H9 (cell line): ENCODE results near the gene ENTREP3. TPM values are rescaled to one million over a fixed set of nuclear protein-coding genes. Genes with fewer than 3 reads are reported as not detected.

ENCODE experiments used
- DNase-seq: peaks from one replicate; pipeline ENCODE4 v3.0.0-alpha.2; 2017
- H2AFZ ChIP-seq: one replicate; pipeline ENCODE4 v1.6.1; 2013; ENCODE audit warnings: mild to moderate bottlenecking, low read length, control low read depth, moderate library complexity
- H2AK5ac ChIP-seq: 2 replicates; pipeline ENCODE4 v1.6.1; 2013; ENCODE audit warnings: low read length, control low read depth, mixed read lengths; ENCODE audit not compliant: insufficient read length
- H2BK120ac ChIP-seq: one replicate; pipeline ENCODE4 v1.6.1; 2013; ENCODE audit warnings: low read depth, mild to moderate bottlenecking, low read length, control low read depth, inconsistent platforms; ENCODE audit not compliant: poor library complexity, severe bottlenecking
- H2BK12ac ChIP-seq: 2 replicates; pipeline ENCODE4 v1.6.1; 2013; ENCODE audit warnings: low read length, control low read depth, mixed read lengths, low read depth; ENCODE audit not compliant: insufficient read length
- H2BK15ac ChIP-seq: 2 replicates; pipeline ENCODE4 v1.6.1; 2013; ENCODE audit warnings: low read depth, low read length, control low read depth
- H2BK20ac ChIP-seq: one replicate; pipeline ENCODE4 v1.6.1; 2013; ENCODE audit warnings: low read depth, mild to moderate bottlenecking, low read length, control low read depth, inconsistent platforms; ENCODE audit not compliant: poor library complexity, severe bottlenecking
- H2BK5ac ChIP-seq: 2 replicates; pipeline ENCODE4 v1.6.1; 2013; ENCODE audit warnings: low read length, control low read depth, mixed read lengths; ENCODE audit not compliant: insufficient read length
- H3K14ac ChIP-seq: 2 replicates; pipeline ENCODE4 v1.6.1; 2013; ENCODE audit warnings: low read length, control low read depth; ENCODE audit not compliant: insufficient read depth
- H3K18ac ChIP-seq: 2 replicates; pipeline ENCODE4 v1.6.1; 2013; ENCODE audit warnings: low read depth, mild to moderate bottlenecking, mixed read lengths, low read length, control low read depth; ENCODE audit not compliant: insufficient read length
- H3K23ac ChIP-seq: 2 replicates; pipeline ENCODE4 v1.6.1; 2013; ENCODE audit warnings: low read length, control low read depth, mixed read lengths, low read depth; ENCODE audit not compliant: insufficient read length
- H3K23me2 ChIP-seq: 2 replicates; pipeline ENCODE4 v1.6.1; 2013; ENCODE audit warnings: low read depth, mild to moderate bottlenecking, mixed read lengths, low read length, control low read depth; ENCODE audit not compliant: insufficient read length, poor library complexity, severe bottlenecking
- H3K27ac ChIP-seq: 2 replicates; pipeline ENCODE4 v1.5.1; 2013; ENCODE audit warnings: low read length, control low read depth, mixed read lengths, low read depth; ENCODE audit not compliant: insufficient read length
- H3K27me3 ChIP-seq: 2 replicates; pipeline ENCODE4 v1.6.1; 2013; ENCODE audit warnings: low read length, control low read depth, inconsistent platforms; ENCODE audit not compliant: insufficient read depth
- H3K4ac ChIP-seq: 2 replicates; pipeline ENCODE4 v1.6.1; 2013; ENCODE audit warnings: low read depth, mild to moderate bottlenecking, control low read depth, inconsistent platforms, low read length, moderate library complexity
- H3K4me1 ChIP-seq: 2 replicates; pipeline ENCODE4 v1.6.1; 2013; ENCODE audit warnings: low read length, control low read depth, inconsistent platforms; ENCODE audit not compliant: insufficient read depth
- H3K4me2 ChIP-seq: 2 replicates; pipeline ENCODE4 v1.6.1; 2013; ENCODE audit warnings: low read length, control low read depth, mixed read lengths; ENCODE audit not compliant: insufficient read length, insufficient read depth
- H3K56ac ChIP-seq: 2 replicates; pipeline ENCODE4 v1.6.1; 2013; ENCODE audit warnings: low read depth, mild to moderate bottlenecking, mixed read lengths, low read length, control low read depth; ENCODE audit not compliant: insufficient read length
- H3K79me1 ChIP-seq: 2 replicates; pipeline ENCODE4 v1.6.1; 2013; ENCODE audit warnings: low read depth, mild to moderate bottlenecking, moderate library complexity, low read length, control low read depth, inconsistent platforms; ENCODE audit not compliant: insufficient read depth, poor library complexity, severe bottlenecking
- H3K79me2 ChIP-seq: 2 replicates; pipeline ENCODE4 v1.6.1; 2013; ENCODE audit warnings: low read length, control low read depth, inconsistent platforms; ENCODE audit not compliant: insufficient read depth
- H3K9ac ChIP-seq: 2 replicates; pipeline ENCODE4 v1.6.1; 2013; ENCODE audit warnings: low read length, control low read depth, mixed read lengths; ENCODE audit not compliant: insufficient read length; ENCODE audit errors: extremely low read depth
- H3K9me3 ChIP-seq: one replicate; pipeline ENCODE4 v1.6.1; 2013; ENCODE audit warnings: low read depth, low read length, inconsistent platforms; ENCODE audit not compliant: control insufficient read depth
- H3T11ph ChIP-seq: one replicate; pipeline ENCODE4 v1.6.1; 2013; ENCODE audit warnings: mild to moderate bottlenecking, low read length, control low read depth, inconsistent platforms
- H4K20me1 ChIP-seq: one replicate; pipeline ENCODE4 v1.6.1; 2013; ENCODE audit not compliant: control insufficient read depth, insufficient read length, insufficient read depth
- H4K5ac ChIP-seq: 2 replicates; pipeline ENCODE4 v1.6.1; 2013; ENCODE audit warnings: low read depth, mild to moderate bottlenecking, mixed read lengths, low read length, control low read depth; ENCODE audit not compliant: insufficient read length
- H4K8ac ChIP-seq: replicated peaks from 2 replicates; pipeline ENCODE4 v1.6.1; 2013; ENCODE audit warnings: low read length, control low read depth, mixed read lengths, low read depth; ENCODE audit not compliant: insufficient read length
- H4K91ac ChIP-seq: 2 replicates; pipeline ENCODE4 v1.6.1; 2013; ENCODE audit warnings: low read depth, mild to moderate bottlenecking, moderate library complexity, mixed read lengths, low read length, control low read depth; ENCODE audit not compliant: insufficient read length
- H3K27ac Mint-ChIP-seq, 3 experiments: 2 replicates in 2 of 3; 3 replicates in 1 of 3; pipeline ENCODE4 v1.8.0; 2020 to 2021; ENCODE audit warnings: mixed read lengths in 3 of 3, mild to moderate bottlenecking in 1 of 3, moderate library complexity in 1 of 3
- H3K27me3 Mint-ChIP-seq: 2 replicates; pipeline ENCODE4 v1.8.0; 2021; ENCODE audit warnings: low read depth, mild to moderate bottlenecking, moderate library complexity, mixed read lengths
- H3K36me3 Mint-ChIP-seq, 3 experiments: 2 replicates in 2 of 3; 3 replicates in 1 of 3; pipeline ENCODE4 v1.8.0; 2020 to 2021; ENCODE audit warnings: low read depth in 3 of 3, mixed read lengths in 3 of 3; ENCODE audit not compliant: insufficient read depth in 1 of 3
- H3K4me1 Mint-ChIP-seq, 2 experiments: 2 replicates each; pipeline ENCODE4 v1.8.0; 2020; ENCODE audit warnings: mixed read lengths in 2 of 2
- H3K4me3 Mint-ChIP-seq, 2 experiments: 2 replicates in 1 of 2; 3 replicates in 1 of 2; pipeline ENCODE4 v1.8.0; 2020 to 2021; ENCODE audit warnings: mild to moderate bottlenecking in 2 of 2, mixed read lengths in 2 of 2, moderate library complexity in 1 of 2
- H3K9me3 Mint-ChIP-seq, 2 experiments: 2 replicates in 1 of 2; 3 replicates in 1 of 2; pipeline ENCODE4 v1.8.0; 2020; ENCODE audit warnings: mild to moderate bottlenecking in 2 of 2, mixed read lengths in 2 of 2, moderate library complexity in 1 of 2
- WGBS: extraction: QIAGEN DNeasy Blood & Tissue Kit; methylation state at CpG from one replicate; pipeline ENCODE4 v1.1.7; 2013; ENCODE audit warnings: missing lambda C conversion rate, low lambda C conversion rate, mixed read lengths; ENCODE audit not compliant: insufficient read length; ENCODE audit errors: extremely low coverage; 5-methylcytosine and 5-hydroxymethylcytosine counted together
- total RNA-seq: library from RNA; stranded (reverse); gene quantifications from 2 replicates; pipeline ENCODE4 v1.2.1, GENCODE V29; 2021
- TF ChIP-seq, protein P1 (sequence below): fragments of 200-600 bp; sonication (generic); conservative IDR thresholded peaks from 3 replicates; pipeline ENCODE4 v1.8.0; 2021; ENCODE audit warnings: antibody characterized with exemption, mild to moderate bottlenecking

Gene ENTREP3
- total RNA-seq, 1 experiment from 2014 or later: 41.0 TPM

DNA sequence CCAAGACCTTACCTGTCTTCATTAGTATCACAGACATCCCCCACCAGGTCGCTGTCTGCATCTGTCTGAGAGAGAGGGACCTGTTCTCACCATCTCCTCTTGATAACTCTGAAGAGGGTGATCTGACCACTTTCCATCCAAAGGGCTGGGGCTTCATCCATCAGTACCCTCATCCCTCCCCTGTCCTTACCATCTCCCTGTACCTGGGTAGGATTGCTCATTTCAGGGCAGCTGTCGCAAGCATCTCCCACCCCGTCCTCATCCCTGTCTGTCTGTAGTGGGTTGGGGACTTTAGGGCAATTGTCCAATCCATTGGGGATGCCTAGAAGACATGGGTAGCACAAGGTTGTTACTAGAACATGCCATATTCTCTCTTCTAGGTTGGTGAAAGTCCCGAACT, 55.5 kb downstream of the ENTREP3 start:
- H3K4me1 Mint-ChIP-seq: peaks cover 16 to 30% of the 10 kb centered on the region in 2 experiments
- H2BK12ac ChIP-seq: no peak overlapping the region
- no peaks in the 10 kb centered on the region for H3K27me3 ChIP-seq
- H2AK5ac ChIP-seq: no peak overlapping the region
- no peak overlapping the region for H3K9ac ChIP-seq
- no peak overlapping the region for H2BK15ac ChIP-seq
- H3K23me2 ChIP-seq: peaks cover 15% of the 10 kb centered on the region
- H3K79me2 ChIP-seq: peaks cover 13% of the 10 kb centered on the region; the same call in 1 of the 2 replicates
- no peak overlapping the region for H4K5ac ChIP-seq
- no peaks in the 10 kb centered on the region for H3K9me3 ChIP-seq
- H3K27ac ChIP-seq: no peak overlapping the region
- peaks cover 0 to 4% of the 10 kb centered on the region in 2 experiments; a peak in 2 of 5 replicates for H3K9me3 Mint-ChIP-seq
- no peak overlapping the region for H3K4me2 ChIP-seq
- no CpG with 5 or more reads among the region's 4 CpGs for WGBS
- H3K36me3 Mint-ChIP-seq: peaks cover 67 to 95% (median 89%) of the 10 kb centered on the region in 3 experiments
- no peak overlapping the region for H3K56ac ChIP-seq
- H3K4me3 Mint-ChIP-seq: no peak overlapping the region; a peak in 1 of 5 replicates
- H4K8ac ChIP-seq: no peak overlapping the region
- peaks cover 2% of the 10 kb centered on the region; the same call in 1 of the 2 replicates for H3K27me3 Mint-ChIP-seq
- H3K14ac ChIP-seq: no peak overlapping the region
- H3K18ac ChIP-seq: no peak overlapping the region
- H2BK5ac ChIP-seq: no peak overlapping the region
- peaks cover 7% of the 10 kb centered on the region for H3K4me1 ChIP-seq
- H2BK120ac ChIP-seq: no peak overlapping the region
- no peak overlapping the region for H4K91ac ChIP-seq
- no peak overlapping the region for H3K4ac ChIP-seq
- H2AFZ ChIP-seq: no peak overlapping the region
- H4K20me1 ChIP-seq: peaks cover 5% of the 10 kb centered on the region
- no peak for DNase-seq
- H3K27ac Mint-ChIP-seq: peak overlapping the region in 1 of 3 experiments; percentile 64; a peak in 2 of 7 replicates
- no peak overlapping the region for H3K23ac ChIP-seq
- no peak overlapping the region for H3T11ph ChIP-seq
- TF ChIP-seq, protein P1, sequence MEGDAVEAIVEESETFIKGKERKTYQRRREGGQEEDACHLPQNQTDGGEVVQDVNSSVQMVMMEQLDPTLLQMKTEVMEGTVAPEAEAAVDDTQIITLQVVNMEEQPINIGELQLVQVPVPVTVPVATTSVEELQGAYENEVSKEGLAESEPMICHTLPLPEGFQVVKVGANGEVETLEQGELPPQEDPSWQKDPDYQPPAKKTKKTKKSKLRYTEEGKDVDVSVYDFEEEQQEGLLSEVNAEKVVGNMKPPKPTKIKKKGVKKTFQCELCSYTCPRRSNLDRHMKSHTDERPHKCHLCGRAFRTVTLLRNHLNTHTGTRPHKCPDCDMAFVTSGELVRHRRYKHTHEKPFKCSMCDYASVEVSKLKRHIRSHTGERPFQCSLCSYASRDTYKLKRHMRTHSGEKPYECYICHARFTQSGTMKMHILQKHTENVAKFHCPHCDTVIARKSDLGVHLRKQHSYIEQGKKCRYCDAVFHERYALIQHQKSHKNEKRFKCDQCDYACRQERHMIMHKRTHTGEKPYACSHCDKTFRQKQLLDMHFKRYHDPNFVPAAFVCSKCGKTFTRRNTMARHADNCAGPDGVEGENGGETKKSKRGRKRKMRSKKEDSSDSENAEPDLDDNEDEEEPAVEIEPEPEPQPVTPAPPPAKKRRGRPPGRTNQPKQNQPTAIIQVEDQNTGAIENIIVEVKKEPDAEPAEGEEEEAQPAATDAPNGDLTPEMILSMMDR: no peak
- H3K79me1 ChIP-seq: no peaks in the 10 kb centered on the region
- no peak overlapping the region for H2BK20ac ChIP-seq
